Measurements from ENCODE around the gene PTPRR.

DNA sequence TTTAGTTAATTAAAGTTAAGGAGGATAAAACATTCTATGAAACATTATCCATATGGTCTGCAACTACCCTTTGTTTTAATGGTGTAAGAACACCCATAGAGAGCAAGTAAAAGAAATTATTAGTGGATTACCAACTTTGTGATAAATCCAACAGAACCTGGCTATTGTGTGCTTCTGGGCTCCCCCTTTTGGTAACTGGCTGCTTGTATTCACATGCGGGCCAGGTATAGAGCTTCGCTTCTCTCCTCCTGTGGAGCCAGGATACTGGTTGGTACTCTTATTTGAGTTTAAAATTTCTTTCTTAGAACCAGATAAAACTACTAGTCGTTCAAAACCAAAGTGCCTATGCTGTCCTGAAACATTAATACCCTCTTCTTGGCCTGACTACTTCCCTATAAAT, 81.0 kb downstream of the PTPRR start:
- TF ChIP-seq, protein P1, sequence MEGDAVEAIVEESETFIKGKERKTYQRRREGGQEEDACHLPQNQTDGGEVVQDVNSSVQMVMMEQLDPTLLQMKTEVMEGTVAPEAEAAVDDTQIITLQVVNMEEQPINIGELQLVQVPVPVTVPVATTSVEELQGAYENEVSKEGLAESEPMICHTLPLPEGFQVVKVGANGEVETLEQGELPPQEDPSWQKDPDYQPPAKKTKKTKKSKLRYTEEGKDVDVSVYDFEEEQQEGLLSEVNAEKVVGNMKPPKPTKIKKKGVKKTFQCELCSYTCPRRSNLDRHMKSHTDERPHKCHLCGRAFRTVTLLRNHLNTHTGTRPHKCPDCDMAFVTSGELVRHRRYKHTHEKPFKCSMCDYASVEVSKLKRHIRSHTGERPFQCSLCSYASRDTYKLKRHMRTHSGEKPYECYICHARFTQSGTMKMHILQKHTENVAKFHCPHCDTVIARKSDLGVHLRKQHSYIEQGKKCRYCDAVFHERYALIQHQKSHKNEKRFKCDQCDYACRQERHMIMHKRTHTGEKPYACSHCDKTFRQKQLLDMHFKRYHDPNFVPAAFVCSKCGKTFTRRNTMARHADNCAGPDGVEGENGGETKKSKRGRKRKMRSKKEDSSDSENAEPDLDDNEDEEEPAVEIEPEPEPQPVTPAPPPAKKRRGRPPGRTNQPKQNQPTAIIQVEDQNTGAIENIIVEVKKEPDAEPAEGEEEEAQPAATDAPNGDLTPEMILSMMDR (conservative IDR thresholded peaks at IDR 0.05; ENCODE audit: low read length), result no peak
- no peak for TF ChIP-seq EZH2phosphoT487 (IDR thresholded peaks at IDR 0.05; ENCODE audit: borderline replicate concordance, low read depth, low read length)
